ENCODE results near the gene WDFY2. TPM values are rescaled to one million over a fixed set of nuclear protein-coding genes. Genes with fewer than 3 reads are reported as not detected.

Gene WDFY2
- total and polyA plus RNA-seq, 2 of the 13 experiments (the other 11 are each of a cell fraction or from before 2014, with no cell fraction given), result 22.6 to 27.0 TPM

DNA sequence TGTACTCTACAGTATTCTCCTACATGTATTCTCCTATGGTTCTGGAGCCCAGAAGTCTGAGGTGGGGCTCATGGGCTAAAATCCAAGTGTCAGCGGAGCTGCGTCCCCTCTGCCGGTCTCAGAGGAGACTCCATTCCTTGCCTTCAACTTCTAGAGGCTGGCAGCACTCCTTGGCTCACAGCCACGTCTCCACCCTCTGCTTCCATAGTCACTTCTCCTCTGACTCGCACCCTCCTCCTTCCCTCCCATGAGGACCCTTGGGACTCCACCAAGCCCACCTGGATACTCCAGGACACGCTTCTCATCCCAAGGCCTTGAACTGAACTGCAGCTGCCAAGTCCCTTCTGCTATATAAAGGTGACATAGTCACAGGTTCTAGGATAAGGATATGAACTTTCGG is 191.9 kb downstream of the WDFY2 start:
- no peak for FAIRE-seq
- H4K20me1 ChIP-seq (ENCODE audit: insufficient read depth, low read length), result no peaks in the 10 kb centered on the region
- 93% methylated on average over 7 of the region's 7 CpGs for WGBS (ENCODE audit: low lambda C conversion rate)
- H3K9ac ChIP-seq (ENCODE audit: insufficient read depth, low read depth, low read length), result no peak overlapping the region
- no peaks in the 10 kb centered on the region for H3K79me2 ChIP-seq (ENCODE audit: insufficient read depth, low read length)
- intact Hi-C loops (cut with micrococcal nuclease; ENCODE audit: unreplicated experiment), result no loop called here
- H2AFZ ChIP-seq (ENCODE audit: low read length), result no peak overlapping the region
- no peak for ATAC-seq
- no peak overlapping the region for H3K27ac ChIP-seq (ENCODE audit: extremely low read length, insufficient read depth, low read length)
- no peaks in the 10 kb centered on the region for H3K9me3 ChIP-seq (ENCODE audit: low read length)
- no peaks in the 10 kb centered on the region; the same call in none of the 2 replicates for H3K4me1 ChIP-seq (ENCODE audit: insufficient read depth, low read length)
- BruUV-seq (replicated peaks), result no TSS peak
- POLR2A ChIA-PET, result no interaction called here
- CTCF ChIA-PET (ENCODE audit: low intra/inter-chr PET ratio, low total read pairs), result no interaction called here
- in situ Hi-C loops (cut with HindIII; ENCODE audit: extremely low pct_ligation_motif_present, low pct_unique_long_range_greater_than_20kb), result no loop called here
- no peak overlapping the region for H3K4me2 ChIP-seq (ENCODE audit: low read depth, low read length)
- TF ChIP-seq U2AF2 (IDR thresholded peaks at IDR 0.05; ENCODE audit: low read depth, low read length) (no peak), MTA1 (CRISPR knock-in tag; IDR thresholded peaks at IDR 0.05; ENCODE audit: borderline replicate concordance) (no peak), ZNF3 (CRISPR knock-in tag; IDR thresholded peaks at IDR 0.05) (no peak)
- TF ChIP-seq, protein P1, sequence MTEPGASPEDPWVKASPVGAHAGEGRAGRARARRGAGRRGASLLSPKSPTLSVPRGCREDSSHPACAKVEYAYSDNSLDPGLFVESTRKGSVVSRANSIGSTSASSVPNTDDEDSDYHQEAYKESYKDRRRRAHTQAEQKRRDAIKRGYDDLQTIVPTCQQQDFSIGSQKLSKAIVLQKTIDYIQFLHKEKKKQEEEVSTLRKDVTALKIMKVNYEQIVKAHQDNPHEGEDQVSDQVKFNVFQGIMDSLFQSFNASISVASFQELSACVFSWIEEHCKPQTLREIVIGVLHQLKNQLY (CRISPR knock-in tag; IDR thresholded peaks at IDR 0.05), result no peak
- TF ChIP-seq, protein P2, sequence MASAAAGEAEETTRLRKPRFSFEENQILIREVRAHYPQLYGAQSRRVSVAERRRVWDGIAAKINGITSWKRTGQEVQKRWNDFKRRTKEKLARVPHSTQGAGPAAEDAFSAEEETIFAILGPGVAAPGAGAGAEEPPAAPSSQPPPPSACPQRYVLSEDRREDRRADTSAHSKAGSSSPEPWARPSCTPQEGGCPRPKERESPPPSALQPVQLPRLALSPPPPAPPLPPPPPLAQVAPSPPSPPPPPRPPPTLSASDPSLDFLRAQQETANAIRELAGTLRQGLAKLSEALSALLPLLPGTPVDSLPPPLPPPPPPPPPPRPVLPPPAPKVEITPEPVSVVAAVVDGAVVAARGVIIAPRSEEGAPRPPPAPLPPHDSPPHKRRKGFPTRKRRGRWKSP (CRISPR knock-in tag; IDR thresholded peaks at IDR 0.05), result no peak
- H3K4me3 ChIP-seq (replicated peaks in 1 of 3; ENCODE audit: insufficient read depth in 1 of 3, low read depth in 2 of 3, low read length in 3 of 3), result no peak overlapping the region
- H3K36me3 ChIP-seq (replicated peaks in 1 of 2; ENCODE audit: control insufficient read depth in 1 of 2, insufficient read depth in 2 of 2, low read length in 2 of 2), result no peaks in the 10 kb centered on the region
- H3K27me3 ChIP-seq (ENCODE audit: control insufficient read depth in 1 of 2, insufficient read depth in 2 of 2, low read length in 2 of 2), result no peaks in the 10 kb centered on the region
- DNase-seq (ENCODE audit: low spot score), result no peak

DNA sequence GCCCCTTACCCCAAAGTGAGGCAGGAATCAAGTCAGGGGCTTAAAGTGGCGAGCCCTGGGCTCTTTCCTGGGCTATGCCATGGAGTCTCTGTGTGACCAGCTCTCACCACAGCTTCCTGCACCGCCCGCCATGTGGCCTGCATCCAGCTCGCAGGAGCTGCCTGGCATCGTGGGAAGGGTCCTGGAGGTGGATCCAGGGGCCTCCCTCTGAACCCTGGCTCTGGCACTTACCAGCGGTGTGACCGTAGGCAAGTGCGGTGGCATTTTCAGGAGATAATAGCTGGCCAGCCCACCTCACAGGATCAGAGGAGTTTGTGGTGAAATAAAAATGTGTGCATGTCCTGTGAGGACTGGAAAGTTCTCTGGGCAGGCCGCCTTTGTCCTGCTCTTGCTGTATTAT is 193.7 kb downstream of the WDFY2 start:
- POLR2A ChIA-PET, result interaction anchor here (1.2 kb wide), 1 partner anchor 325 kb away, joined by 3 read pairs; no protein-coding TSS in a partner anchor
- DNase-seq (ENCODE audit: low spot score) (no peak), ATAC-seq (no peak), FAIRE-seq (no peak)
- Histone ChIP-seq H3K27me3 (ENCODE audit: control insufficient read depth in 1 of 2, insufficient read depth in 2 of 2, low read length in 2 of 2) (no peaks in the 10 kb centered on the region), H3K36me3 (replicated peaks in 1 of 2; ENCODE audit: control insufficient read depth in 1 of 2, insufficient read depth in 2 of 2, low read length in 2 of 2) (no peaks in the 10 kb centered on the region), H3K9me3 (ENCODE audit: low read length) (no peaks in the 10 kb centered on the region), H3K9ac (ENCODE audit: insufficient read depth, low read depth, low read length) (no peak overlapping the region), H3K27ac (ENCODE audit: extremely low read length, insufficient read depth, low read length) (no peak overlapping the region), H4K20me1 (ENCODE audit: insufficient read depth, low read length) (no peaks in the 10 kb centered on the region), H3K79me2 (ENCODE audit: insufficient read depth, low read length) (no peaks in the 10 kb centered on the region), H2AFZ (ENCODE audit: low read length) (no peak overlapping the region), H3K4me2 (ENCODE audit: low read depth, low read length) (no peak overlapping the region), H3K4me3 (replicated peaks in 1 of 3; ENCODE audit: insufficient read depth in 1 of 3, low read depth in 2 of 3, low read length in 3 of 3) (no peak overlapping the region), H3K4me1 (ENCODE audit: insufficient read depth, low read length) (peaks cover 17% of the 10 kb centered on the region)
- in situ Hi-C loops (cut with HindIII; ENCODE audit: extremely low pct_ligation_motif_present, low pct_unique_long_range_greater_than_20kb) (no loop called here), intact Hi-C loops (cut with micrococcal nuclease; ENCODE audit: unreplicated experiment) (no loop called here)
- no TSS peak for BruUV-seq (replicated peaks)
- CTCF ChIA-PET (ENCODE audit: low intra/inter-chr PET ratio, low total read pairs), result no interaction called here
- WGBS (ENCODE audit: low lambda C conversion rate), result 91% methylated on average over 9 of the region's 9 CpGs
- TF ChIP-seq TCF7L2 (IDR thresholded peaks at IDR 0.05; ENCODE audit: low read depth, low read length) (no peak), AGO2 (optimal IDR thresholded peaks at IDR 0.05; ENCODE audit: low read depth, low read length) (peak; percentile 31)

Data from HepG2 (cell line).